ENCODE measurements around the gene RNF123. TPM values are rescaled to one million over a fixed set of nuclear protein-coding genes. Genes with fewer than 3 reads are reported as not detected.

RNF123 gene
- polyA plus RNA-seq, 1 of the 3 experiments (the other 2 are of a cell fraction) = 48.1 TPM

DNA sequence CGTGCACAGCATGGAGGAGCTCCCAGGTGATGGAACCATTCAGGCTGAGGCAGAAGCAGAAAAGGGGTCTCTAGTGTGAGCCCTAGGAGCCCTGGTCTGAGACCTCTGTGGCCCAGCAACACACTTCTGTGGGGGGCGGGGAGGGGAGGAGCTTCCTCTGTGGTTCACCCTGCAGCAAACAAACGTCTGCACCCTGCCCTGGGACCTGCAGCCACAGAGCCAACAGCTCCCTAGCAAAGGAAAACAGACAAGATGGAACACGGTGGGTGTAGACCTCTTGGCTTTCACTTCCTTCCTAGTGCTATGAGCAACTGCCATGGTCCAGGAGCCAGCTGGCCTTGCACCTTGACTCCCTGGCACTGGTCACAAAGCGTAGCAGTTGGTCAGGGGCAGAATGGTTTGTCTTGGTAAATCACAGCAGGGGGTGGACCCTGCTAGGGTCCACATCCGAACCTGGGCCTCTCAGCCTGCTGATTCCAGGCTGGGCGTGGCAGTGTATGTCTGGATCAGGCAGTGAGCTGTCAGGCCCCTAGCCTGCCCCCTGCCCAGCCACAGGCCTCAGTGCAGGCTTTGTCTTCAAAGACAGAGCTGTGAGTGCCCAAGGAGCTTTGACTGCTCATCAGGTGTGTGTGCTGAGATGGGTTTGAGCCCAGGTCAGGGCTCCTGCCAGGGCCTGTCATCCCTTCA is 23.4 kb downstream of the RNF123 start:
- Histone ChIP-seq H3K36me3 (replicated peaks in 1 of 2; ENCODE audit: control insufficient read depth in 1 of 2, insufficient read depth in 2 of 2, low read length in 1 of 2) (peaks cover 8 to 16% of the 10 kb centered on the region in 2 experiments), H3K4me2 (no peak overlapping the region), H3K4me3 (ENCODE audit: low read depth in 2 of 2, low read length in 1 of 2) (no peak overlapping the region), H3K27me3 (ENCODE audit: insufficient read depth) (no peaks in the 10 kb centered on the region), H2AFZ (ENCODE audit: low read depth) (no peak overlapping the region), H3F3A (replicated peaks; ENCODE audit: insufficient read depth) (no peaks in the 10 kb centered on the region), H3K9me3 (no peaks in the 10 kb centered on the region), H3K27ac (ENCODE audit: low read depth in 2 of 2, low read length in 1 of 2) (no peak overlapping the region), H3K9me2 (no peaks in the 10 kb centered on the region), H4K20me1 (ENCODE audit: insufficient read depth) (no peaks in the 10 kb centered on the region), H3K9ac (no peak overlapping the region), H3K79me2 (ENCODE audit: insufficient read depth) (no peaks in the 10 kb centered on the region), H3K4me1 (ENCODE audit: control insufficient read depth in 1 of 2, insufficient read depth in 2 of 2, low read depth in 1 of 2, low read length in 1 of 2) (no peaks in the 10 kb centered on the region)
- TF ChIP-seq CHD2 (IDR thresholded peaks at IDR 0.05; ENCODE audit: low read length, partially characterized antibody) = no peak
- TF ChIP-seq MXI1 (IDR thresholded peaks at IDR 0.05; ENCODE audit: low read depth, low read length) = no peak
- no peak for TF ChIP-seq NRF1 (IDR thresholded peaks at IDR 0.05; ENCODE audit: low read depth, low read length)
- TF ChIP-seq, protein P1, sequence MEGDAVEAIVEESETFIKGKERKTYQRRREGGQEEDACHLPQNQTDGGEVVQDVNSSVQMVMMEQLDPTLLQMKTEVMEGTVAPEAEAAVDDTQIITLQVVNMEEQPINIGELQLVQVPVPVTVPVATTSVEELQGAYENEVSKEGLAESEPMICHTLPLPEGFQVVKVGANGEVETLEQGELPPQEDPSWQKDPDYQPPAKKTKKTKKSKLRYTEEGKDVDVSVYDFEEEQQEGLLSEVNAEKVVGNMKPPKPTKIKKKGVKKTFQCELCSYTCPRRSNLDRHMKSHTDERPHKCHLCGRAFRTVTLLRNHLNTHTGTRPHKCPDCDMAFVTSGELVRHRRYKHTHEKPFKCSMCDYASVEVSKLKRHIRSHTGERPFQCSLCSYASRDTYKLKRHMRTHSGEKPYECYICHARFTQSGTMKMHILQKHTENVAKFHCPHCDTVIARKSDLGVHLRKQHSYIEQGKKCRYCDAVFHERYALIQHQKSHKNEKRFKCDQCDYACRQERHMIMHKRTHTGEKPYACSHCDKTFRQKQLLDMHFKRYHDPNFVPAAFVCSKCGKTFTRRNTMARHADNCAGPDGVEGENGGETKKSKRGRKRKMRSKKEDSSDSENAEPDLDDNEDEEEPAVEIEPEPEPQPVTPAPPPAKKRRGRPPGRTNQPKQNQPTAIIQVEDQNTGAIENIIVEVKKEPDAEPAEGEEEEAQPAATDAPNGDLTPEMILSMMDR (IDR thresholded peaks at IDR 0.05) = no peak
- TF ChIP-seq JUND (IDR thresholded peaks at IDR 0.05) = no peak
- no peak for TF ChIP-seq GATA2 (CRISPR knock-in tag; IDR thresholded peaks at IDR 0.05)
- no peak for TF ChIP-seq FOSL2 (IDR thresholded peaks at IDR 0.05; ENCODE audit: borderline replicate concordance, low read depth)
- TF ChIP-seq, protein P2, sequence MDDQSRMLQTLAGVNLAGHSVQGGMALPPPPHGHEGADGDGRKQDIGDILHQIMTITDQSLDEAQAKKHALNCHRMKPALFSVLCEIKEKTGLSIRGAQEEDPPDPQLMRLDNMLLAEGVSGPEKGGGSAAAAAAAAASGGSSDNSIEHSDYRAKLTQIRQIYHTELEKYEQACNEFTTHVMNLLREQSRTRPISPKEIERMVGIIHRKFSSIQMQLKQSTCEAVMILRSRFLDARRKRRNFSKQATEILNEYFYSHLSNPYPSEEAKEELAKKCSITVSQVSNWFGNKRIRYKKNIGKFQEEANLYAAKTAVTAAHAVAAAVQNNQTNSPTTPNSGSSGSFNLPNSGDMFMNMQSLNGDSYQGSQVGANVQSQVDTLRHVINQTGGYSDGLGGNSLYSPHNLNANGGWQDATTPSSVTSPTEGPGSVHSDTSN (IDR thresholded peaks at IDR 0.05) = no peak
- TF ChIP-seq RFX5 (IDR thresholded peaks at IDR 0.05; ENCODE audit: low read length) = no peak
- 81% methylated on average over 4 of the region's 7 CpGs for WGBS (ENCODE audit: low lambda C conversion rate)
- CTCF ChIA-PET = interaction anchor here (1.2 to 1.9 kb wide), 4 partner anchors 9 to 173 kb away, joined by 3 to 14 read pairs (median 6); no protein-coding TSS in a partner anchor
- DNase-seq = no peak
- POLR2A ChIA-PET = interaction anchor here (0.9 kb wide), 1 partner anchor 173 kb away, joined by 4 read pairs; no protein-coding TSS in a partner anchor

DNA sequence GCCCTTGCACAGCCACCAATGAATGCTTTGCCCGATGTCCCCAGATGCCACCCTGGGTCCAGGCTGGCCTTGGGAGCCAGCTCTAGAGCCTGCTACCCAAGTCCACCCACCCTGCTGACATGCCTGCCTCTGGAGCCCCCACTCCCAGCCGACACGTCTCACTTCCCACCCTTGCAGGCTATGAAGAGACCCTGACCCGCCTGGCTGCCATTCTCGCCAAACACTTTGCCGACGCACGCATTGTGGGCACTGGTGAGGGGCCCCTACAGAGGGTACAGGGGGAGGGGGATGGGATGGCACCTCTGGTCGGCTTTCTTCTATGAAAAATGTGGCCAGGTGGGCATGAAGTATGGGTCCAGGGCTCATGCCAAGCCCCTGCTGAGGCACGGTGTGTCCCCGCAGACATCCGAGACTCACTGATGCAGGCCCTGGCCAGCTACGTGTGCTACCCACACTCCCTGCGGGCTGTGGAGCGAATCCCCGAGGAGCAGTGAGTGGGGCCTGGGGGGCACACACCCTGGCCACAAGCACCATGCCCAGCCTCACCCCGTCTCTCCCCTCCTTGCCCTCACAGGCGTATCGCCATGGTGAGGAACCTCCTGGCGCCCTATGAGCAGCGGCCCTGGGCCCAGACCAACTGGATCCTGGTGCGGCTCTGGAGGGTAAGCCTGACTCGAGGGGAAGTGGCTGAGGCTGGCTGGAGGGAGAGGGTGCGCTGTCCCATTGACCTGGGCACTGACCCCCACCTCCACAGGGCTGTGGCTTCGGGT is 24.2 kb downstream of the RNF123 start:
- H3K4me3 ChIP-seq (ENCODE audit: low read depth in 2 of 2, low read length in 1 of 2) = no peak overlapping the region
- no peaks in the 10 kb centered on the region for H3K9me2 ChIP-seq
- no peaks in the 10 kb centered on the region for H4K20me1 ChIP-seq (ENCODE audit: insufficient read depth)
- no peak for DNase-seq
- no peak overlapping the region for H3K27ac ChIP-seq (ENCODE audit: low read depth in 2 of 2, low read length in 1 of 2)
- H3K4me2 ChIP-seq = no peak overlapping the region
- no peak overlapping the region for H3K9ac ChIP-seq
- H3F3A ChIP-seq (replicated peaks; ENCODE audit: insufficient read depth) = no peaks in the 10 kb centered on the region
- POLR2A ChIA-PET = interaction anchor here (0.9 kb wide), 1 partner anchor 174 kb away, joined by 4 read pairs; no protein-coding TSS in a partner anchor
- no peaks in the 10 kb centered on the region for H3K79me2 ChIP-seq (ENCODE audit: insufficient read depth)
- no peak for TF ChIP-seq RAD21 (IDR thresholded peaks at IDR 0.05; ENCODE audit: low read length)
- TF ChIP-seq EZH2phosphoT487 (IDR thresholded peaks at IDR 0.05; ENCODE audit: borderline replicate concordance, low read depth) = no peak
- TF ChIP-seq TAF1 (IDR thresholded peaks at IDR 0.05; ENCODE audit: borderline replicate concordance, low read depth, low read length) = no peak
- TF ChIP-seq NFIC (IDR thresholded peaks at IDR 0.05; ENCODE audit: borderline replicate concordance) = no peak
- TF ChIP-seq, protein P3, sequence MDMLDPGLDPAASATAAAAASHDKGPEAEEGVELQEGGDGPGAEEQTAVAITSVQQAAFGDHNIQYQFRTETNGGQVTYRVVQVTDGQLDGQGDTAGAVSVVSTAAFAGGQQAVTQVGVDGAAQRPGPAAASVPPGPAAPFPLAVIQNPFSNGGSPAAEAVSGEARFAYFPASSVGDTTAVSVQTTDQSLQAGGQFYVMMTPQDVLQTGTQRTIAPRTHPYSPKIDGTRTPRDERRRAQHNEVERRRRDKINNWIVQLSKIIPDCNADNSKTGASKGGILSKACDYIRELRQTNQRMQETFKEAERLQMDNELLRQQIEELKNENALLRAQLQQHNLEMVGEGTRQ (IDR thresholded peaks at IDR 0.05; ENCODE audit: borderline replicate concordance, low read depth, low read length) = no peak
- TF ChIP-seq, protein P4, sequence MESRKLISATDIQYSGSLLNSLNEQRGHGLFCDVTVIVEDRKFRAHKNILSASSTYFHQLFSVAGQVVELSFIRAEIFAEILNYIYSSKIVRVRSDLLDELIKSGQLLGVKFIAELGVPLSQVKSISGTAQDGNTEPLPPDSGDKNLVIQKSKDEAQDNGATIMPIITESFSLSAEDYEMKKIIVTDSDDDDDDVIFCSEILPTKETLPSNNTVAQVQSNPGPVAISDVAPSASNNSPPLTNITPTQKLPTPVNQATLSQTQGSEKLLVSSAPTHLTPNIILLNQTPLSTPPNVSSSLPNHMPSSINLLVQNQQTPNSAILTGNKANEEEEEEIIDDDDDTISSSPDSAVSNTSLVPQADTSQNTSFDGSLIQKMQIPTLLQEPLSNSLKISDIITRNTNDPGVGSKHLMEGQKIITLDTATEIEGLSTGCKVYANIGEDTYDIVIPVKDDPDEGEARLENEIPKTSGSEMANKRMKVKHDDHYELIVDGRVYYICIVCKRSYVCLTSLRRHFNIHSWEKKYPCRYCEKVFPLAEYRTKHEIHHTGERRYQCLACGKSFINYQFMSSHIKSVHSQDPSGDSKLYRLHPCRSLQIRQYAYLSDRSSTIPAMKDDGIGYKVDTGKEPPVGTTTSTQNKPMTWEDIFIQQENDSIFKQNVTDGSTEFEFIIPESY (IDR thresholded peaks at IDR 0.05; ENCODE audit: borderline replicate concordance, low read depth) = no peak
- TF ChIP-seq FOSL2 (IDR thresholded peaks at IDR 0.05; ENCODE audit: borderline replicate concordance, low read depth) = no peak
- no peak for TF ChIP-seq ELF1 (IDR thresholded peaks at IDR 0.05)
- TF ChIP-seq TEAD4 (IDR thresholded peaks at IDR 0.05; ENCODE audit: borderline replicate concordance, insufficient read depth) = no peak
- TF ChIP-seq MXI1 (IDR thresholded peaks at IDR 0.05; ENCODE audit: low read depth, low read length) = no peak
- TF ChIP-seq, protein P2 (IDR thresholded peaks at IDR 0.05) = no peak
- TF ChIP-seq SMC3 (IDR thresholded peaks at IDR 0.05; ENCODE audit: low read depth, low read length) = no peak
- CTCF ChIA-PET = interaction anchor here (1.2 to 1.8 kb wide), 3 partner anchors 12 to 174 kb away, joined by 3 to 9 read pairs (median 3); no protein-coding TSS in a partner anchor
- WGBS (ENCODE audit: low lambda C conversion rate) = 86% methylated on average over 11 of the region's 25 CpGs
- H2AFZ ChIP-seq (ENCODE audit: low read depth) = no peak overlapping the region
- H3K36me3 ChIP-seq (replicated peaks in 1 of 2; ENCODE audit: control insufficient read depth in 1 of 2, insufficient read depth in 2 of 2, low read length in 1 of 2) = peaks cover 8 to 16% of the 10 kb centered on the region in 2 experiments
- no peaks in the 10 kb centered on the region for H3K9me3 ChIP-seq
- peaks cover 0 to 5% of the 10 kb centered on the region in 2 experiments; a peak in 1 of 4 replicates for H3K4me1 ChIP-seq (ENCODE audit: control insufficient read depth in 1 of 2, insufficient read depth in 2 of 2, low read depth in 1 of 2, low read length in 1 of 2)
- no peaks in the 10 kb centered on the region for H3K27me3 ChIP-seq (ENCODE audit: insufficient read depth)

Data from SK-N-SH (cell line).